ENCODE measurements around the gene TMC5.
A peak's percentile ranks its signal among the peaks of the same experiment; 100 is the strongest.
"Not testable (repeated sequence)": the region's sequence is repeated elsewhere in the genome, so short reads cannot be mapped to it uniquely, and the experiment has no call there.

TMC5 gene

GRCh38 chr16:19417640-19418039, at the start of gene TMC5:
Gene TMC5 (plus strand): TSS chr16:19417883. CDS start chr16:19440039, 22,156 bp downstream.
- FAIRE-seq: no peak

- not testable (repeated sequence) for FAIRE-seq
Measured at GRCh38 chr16:19372541-19372940, 45.1 kb upstream of the TMC5 start.

GRCh38 chr16:19374402-19374801, 43.3 kb upstream of the TMC5 start:
- FAIRE-seq: no peak

- no peak for FAIRE-seq
Measured at GRCh38 chr16:19375561-19376158, 42.0 kb upstream of the TMC5 start.

GRCh38 chr16:19377864-19378263, 39.8 kb upstream of the TMC5 start:
- FAIRE-seq: no peak

- FAIRE-seq: no peak
Measured at GRCh38 chr16:19378511-19378910, 39.2 kb upstream of the TMC5 start.

GRCh38 chr16:19379838-19380237, 37.8 kb upstream of the TMC5 start:
- FAIRE-seq: no peak

- no peak for FAIRE-seq
Measured at GRCh38 chr16:19380328-19380727, 37.4 kb upstream of the TMC5 start.

GRCh38 chr16:19382084-19382801, 35.4 kb upstream of the TMC5 start:
- no peak for FAIRE-seq

GRCh38 chr16:19382887-19383816, 34.5 kb upstream of the TMC5 start:
- FAIRE-seq: no peak

GRCh38 chr16:19384656-19385055, 33.0 kb upstream of the TMC5 start:
- FAIRE-seq: no peak

GRCh38 chr16:19386525-19386924, 31.2 kb upstream of the TMC5 start:
- FAIRE-seq: no peak

GRCh38 chr16:19389246-19389645, 28.4 kb upstream of the TMC5 start:
- FAIRE-seq: no peak

GRCh38 chr16:19391185-19391776, 26.4 kb upstream of the TMC5 start:
- FAIRE-seq: not testable (repeated sequence)

GRCh38 chr16:19392352-19392751, 25.3 kb upstream of the TMC5 start:
- no peak for FAIRE-seq

GRCh38 chr16:19393226-19394111, 24.2 kb upstream of the TMC5 start:
- FAIRE-seq: no peak

- not testable (repeated sequence) for FAIRE-seq
Measured at GRCh38 chr16:19395646-19396267, 21.9 kb upstream of the TMC5 start.

GRCh38 chr16:19396555-19397011, 21.1 kb upstream of the TMC5 start:
- peak; percentile 24 for FAIRE-seq

GRCh38 chr16:19397373-19397772, 20.3 kb upstream of the TMC5 start:
- FAIRE-seq: not testable (repeated sequence)

GRCh38 chr16:19400711-19401110, 17.0 kb upstream of the TMC5 start:
- FAIRE-seq: no peak

- FAIRE-seq: no peak
Measured at GRCh38 chr16:19406891-19407491, 10.7 kb upstream of the TMC5 start.
